GM12874 (cell line): ENCODE measurements around the gene ENTPD6.

Source experiments
- TF ChIP-seq, protein P1 (sequence below): IDR thresholded peaks from 2 replicates; pipeline ENCODE4 v1.5.1; 2011; ENCODE audit warnings: low read depth, mild to moderate bottlenecking, control low read depth, low read length, moderate library complexity; ENCODE audit not compliant: insufficient read depth

The ENTPD6 gene

DNA sequence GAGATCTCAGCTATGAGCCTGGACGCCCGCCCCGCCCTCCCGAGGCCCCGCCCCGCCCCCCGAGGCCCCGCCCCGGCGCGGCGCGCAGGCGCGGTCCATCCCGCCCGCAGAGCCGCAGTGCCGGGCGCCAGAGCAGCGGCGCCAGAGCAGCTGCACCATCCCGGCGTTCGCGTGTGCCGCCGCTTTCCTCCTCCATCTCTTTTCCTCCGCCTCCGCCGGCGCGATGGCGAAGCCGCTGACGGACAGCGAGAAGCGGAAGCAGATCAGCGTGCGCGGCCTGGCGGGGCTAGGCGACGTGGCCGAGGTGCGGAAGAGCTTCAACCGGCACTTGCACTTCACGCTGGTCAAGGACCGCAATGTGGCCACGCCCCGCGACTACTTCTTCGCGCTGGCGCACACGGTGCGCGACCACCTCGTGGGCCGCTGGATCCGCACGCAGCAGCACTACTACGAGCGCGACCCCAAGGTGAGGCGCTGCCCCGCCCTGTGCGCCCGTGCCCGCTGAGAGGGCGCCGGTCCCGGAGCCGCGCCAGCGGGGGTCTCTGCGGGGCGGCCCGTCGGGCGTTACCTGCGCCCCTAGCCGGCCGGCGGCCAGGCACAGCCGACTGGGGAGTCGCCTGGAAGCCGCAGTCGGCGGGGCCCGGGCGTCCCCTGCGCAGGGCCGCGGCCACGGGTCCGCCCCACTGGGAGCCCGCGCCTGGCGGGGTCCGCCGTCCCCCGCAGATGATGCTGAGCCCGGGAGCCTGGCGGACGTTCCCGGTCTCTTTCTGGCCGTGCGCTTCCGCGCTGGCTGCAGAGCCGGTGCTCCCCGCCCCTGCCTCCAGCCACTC is 52.7 kb downstream of the ENTPD6 start, which contains the start of gene PYGB:
TSS of gene PYGB (plus strand) at position 130 of the 830 bp plus-strand sequence. CDS start at position 224, 94 bp downstream.
- TF ChIP-seq, protein P1, sequence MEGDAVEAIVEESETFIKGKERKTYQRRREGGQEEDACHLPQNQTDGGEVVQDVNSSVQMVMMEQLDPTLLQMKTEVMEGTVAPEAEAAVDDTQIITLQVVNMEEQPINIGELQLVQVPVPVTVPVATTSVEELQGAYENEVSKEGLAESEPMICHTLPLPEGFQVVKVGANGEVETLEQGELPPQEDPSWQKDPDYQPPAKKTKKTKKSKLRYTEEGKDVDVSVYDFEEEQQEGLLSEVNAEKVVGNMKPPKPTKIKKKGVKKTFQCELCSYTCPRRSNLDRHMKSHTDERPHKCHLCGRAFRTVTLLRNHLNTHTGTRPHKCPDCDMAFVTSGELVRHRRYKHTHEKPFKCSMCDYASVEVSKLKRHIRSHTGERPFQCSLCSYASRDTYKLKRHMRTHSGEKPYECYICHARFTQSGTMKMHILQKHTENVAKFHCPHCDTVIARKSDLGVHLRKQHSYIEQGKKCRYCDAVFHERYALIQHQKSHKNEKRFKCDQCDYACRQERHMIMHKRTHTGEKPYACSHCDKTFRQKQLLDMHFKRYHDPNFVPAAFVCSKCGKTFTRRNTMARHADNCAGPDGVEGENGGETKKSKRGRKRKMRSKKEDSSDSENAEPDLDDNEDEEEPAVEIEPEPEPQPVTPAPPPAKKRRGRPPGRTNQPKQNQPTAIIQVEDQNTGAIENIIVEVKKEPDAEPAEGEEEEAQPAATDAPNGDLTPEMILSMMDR, result no peak

- TF ChIP-seq, protein P1, result no peak
Observed at GRCh38 chr20:25248786-25249172, 53.3 kb downstream of the ENTPD6 start.

DNA sequence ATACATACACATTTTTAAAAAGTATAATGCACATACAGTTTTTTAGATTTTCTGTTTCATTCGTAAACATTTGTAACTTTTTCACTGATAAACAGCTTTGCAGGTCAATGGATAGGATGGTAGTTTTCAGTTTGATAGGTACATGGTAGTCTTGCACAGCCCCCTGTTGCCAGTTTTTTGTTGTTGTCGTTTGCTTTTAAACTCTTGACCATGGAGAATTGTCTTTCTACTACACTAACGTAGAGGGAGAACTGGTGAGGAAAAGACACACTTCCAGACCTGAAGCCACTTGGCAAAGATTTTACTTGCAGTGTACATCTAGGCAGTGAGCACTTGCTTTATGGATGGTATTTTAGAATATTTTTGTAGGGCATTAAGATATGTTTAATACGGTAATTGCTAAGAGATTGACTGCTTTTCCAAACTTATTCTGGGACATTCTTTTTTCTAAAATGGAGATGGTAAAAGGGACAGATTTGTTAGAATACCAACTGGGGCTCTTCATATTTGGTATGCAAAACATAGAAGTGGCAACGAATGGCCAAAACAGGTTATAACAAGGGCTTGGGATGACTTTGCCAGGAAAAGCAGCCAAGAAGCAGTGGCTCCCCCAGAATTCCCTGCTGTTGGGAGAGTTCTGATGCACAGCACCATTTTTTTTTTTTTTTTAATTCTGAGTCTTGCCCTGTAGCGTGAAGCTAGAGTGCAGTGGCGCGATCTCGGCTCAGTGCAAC is 53.9 kb downstream of the ENTPD6 start:
- TF ChIP-seq, protein P1, result no peak

DNA sequence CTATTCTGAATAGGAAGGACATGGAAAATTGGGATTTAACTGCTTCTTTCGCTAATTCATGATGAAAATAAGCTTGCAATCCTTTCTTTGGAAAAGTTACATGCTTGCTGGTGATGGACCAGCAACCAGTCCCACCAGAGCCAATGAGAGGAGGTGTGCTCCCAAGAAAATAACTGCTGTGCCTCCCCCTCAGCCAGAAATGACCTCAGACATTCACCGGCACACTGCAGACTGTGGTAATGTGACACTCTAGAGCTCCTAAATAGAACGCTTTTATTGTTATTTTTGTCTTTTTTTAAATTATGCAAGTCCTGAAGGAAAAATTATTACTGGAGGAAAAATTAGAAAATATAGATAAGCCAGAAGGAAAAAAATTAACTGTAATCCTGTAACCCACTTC is 55.0 kb downstream of the ENTPD6 start:
- TF ChIP-seq, protein P1, result no peak

DNA sequence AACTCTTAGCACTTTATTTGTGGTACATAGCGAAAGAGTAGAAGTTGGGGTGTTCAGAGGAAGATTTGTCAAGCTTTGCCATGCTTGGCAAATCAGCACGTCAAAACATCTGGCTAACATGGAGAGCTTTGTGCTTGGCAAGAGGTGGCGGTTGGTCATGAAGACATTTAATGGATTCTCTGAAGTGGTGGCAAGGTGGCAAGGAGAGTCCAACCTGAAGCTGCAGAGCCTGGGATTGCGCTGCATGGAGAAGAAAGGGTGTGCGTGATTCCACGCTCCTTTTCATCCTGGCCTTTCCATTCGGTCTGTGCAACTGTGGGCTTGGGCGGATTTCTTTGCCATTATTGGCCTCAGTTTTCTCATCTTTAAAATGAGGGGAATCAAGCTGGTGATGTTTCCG is 55.5 kb downstream of the ENTPD6 start:
- TF ChIP-seq, protein P1, result no peak

- TF ChIP-seq, protein P1, result no peak
Observed at GRCh38 chr20:25251558-25251957, 56.0 kb downstream of the ENTPD6 start.

DNA sequence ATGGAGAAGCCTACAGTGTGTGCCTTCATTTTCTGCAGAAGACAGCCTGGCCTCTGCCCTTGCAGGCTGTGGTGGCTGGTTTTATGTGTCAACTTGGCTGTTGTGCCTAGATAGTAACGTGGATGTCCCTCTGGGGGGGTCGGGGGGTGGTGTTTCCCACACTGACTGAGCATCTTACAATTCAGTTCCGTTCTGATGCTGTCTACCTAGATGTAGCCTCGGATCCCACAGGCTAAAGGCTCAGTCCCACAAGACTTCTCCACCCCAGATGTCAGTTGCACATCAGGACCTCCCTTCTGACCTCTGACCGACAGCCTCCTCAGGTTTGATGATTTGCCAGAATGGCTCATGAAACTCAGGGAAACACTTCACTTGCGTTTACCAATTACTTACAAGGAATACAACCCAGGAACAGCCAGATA is 56.7 kb downstream of the ENTPD6 start:
- TF ChIP-seq, protein P1, result no peak
